Measurements from ENCODE around the gene ZMPSTE24.
"Not testable (repeated sequence)": the region's sequence is repeated elsewhere in the genome, so short reads cannot be mapped to it uniquely, and the experiment has no call there.

The ZMPSTE24 gene

GRCh38 chr1:40257688-40258444 is at the start of gene ZMPSTE24:
Gene ZMPSTE24 (plus strand): TSS chr1:40258236. CDS start chr1:40258272, 36 bp downstream.
- DNase-seq (ENCODE audit: low read depth in 2 of 3, low spot score in 2 of 3): peak; percentile 90 to 94 (median 92)

DNA sequence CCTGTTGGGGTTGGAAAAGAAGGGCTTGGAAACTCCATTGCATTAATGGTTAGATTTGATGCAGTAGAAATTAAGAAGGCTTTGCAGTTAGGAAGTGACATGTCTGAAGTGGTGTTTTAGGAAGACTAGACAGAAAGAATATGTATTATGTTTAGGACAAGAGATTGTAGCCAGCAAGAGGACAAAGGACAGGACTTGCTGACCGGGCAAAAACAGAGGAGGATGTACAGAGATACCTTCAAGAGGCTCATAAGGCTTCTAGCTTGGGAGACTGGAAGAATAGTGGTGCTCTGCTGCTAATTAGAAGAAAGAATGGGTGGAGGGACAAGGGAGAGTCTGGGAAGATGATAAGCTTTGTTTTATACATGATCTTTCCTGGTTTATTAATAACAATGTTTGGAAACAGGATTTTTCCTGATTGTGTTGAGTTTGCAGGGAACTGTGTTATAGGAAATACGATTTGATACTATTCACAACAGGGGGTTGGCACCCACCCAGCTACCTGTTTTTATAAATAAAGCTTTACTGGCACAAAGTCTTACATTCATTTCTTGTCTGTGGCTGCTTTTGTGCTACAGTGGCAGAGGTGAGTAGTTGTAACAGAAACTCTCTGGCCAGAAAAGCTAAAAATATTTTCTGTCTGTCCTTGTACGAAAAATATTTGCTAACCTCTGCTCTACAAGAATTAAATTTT is 47.4 kb upstream of the ZMPSTE24 start:
- DNase-seq (ENCODE audit: low read depth in 2 of 3, low spot score in 2 of 3): no peak

GRCh38 chr1:40218333-40218732 is 39.7 kb upstream of the ZMPSTE24 start:
- DNase-seq (ENCODE audit: low read depth in 2 of 3, low spot score in 2 of 3): no peak

DNA sequence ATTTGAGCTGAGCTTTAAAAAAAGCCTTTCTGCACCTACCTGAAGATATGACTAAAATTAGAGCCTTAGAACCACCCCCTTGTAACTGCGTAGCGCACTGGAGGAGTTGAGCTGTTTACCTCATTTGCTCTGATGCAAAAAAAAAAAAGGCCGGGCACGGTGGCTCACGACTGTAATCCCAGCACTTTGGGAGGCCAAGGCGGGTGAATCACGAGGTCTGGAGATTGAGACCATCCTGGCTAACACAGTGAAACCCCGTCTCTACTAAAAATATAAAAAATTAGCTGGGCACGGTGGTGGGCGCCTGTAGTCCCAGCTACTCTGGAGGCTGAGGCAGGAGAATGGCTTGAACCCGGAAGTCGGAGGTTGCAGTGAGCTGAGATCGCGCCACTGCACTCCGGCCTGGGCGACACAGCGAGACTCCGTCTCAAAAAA is 36.5 kb upstream of the ZMPSTE24 start:
- not testable (repeated sequence) for DNase-seq (ENCODE audit: low read depth in 2 of 3, low spot score in 2 of 3)

- no peak for DNase-seq (ENCODE audit: low read depth in 2 of 3, low spot score in 2 of 3)
These were observed 35.9 kb upstream of the ZMPSTE24 start for GRCh38 chr1:40221977-40222772.

- no peak for DNase-seq (ENCODE audit: low read depth in 2 of 3, low spot score in 2 of 3)
These were observed 34.0 kb upstream of the ZMPSTE24 start for GRCh38 chr1:40224040-40224439.

DNA sequence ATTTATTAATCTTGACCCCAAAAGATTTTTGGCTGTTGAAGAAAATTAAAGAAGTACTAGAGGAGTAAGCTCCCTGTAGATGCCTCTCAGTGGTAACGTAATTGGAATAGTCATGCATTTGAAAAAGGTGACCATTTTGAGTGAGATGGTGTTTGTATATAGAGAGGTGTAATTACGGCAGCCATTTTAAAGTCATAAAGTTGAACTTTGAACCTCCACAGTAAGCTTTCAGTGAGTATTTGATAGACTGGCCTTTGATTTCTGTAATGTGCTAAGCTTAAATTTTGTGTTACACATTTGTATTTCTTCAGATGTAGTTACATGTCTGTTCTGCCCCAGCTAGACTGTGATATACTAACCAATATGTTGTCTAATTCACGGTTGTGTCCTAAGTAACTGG is 31.8 kb upstream of the ZMPSTE24 start:
- no peak for DNase-seq (ENCODE audit: low read depth in 2 of 3, low spot score in 2 of 3)

DNA sequence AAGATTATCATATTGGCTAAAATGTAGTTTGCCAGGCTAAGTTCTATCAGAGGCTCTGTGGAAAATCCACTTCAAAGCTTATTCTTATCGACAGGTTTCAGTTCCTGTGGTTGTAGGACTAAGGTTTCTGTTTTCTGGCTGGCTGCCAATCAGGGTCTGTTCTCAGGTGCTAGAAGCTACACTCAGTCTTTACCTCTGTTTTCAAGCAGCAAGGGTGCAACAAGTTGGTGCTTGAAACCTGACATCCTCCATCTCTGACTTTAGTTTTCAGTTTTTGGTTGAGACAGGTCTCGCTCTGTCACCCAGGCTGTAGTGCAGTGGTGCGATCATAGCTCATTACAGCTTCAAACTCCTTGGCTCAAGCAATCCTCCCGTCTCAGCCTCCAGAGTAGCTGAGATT is 25.6 kb upstream of the ZMPSTE24 start:
- DNase-seq (ENCODE audit: low read depth in 2 of 3, low spot score in 2 of 3): peak in 2 of 3 experiments; percentile 22 to 60

- DNase-seq (ENCODE audit: low read depth in 2 of 3, low spot score in 2 of 3): no peak
These were observed 18.4 kb upstream of the ZMPSTE24 start for GRCh38 chr1:40239626-40240025.

- DNase-seq (ENCODE audit: low read depth in 2 of 3, low spot score in 2 of 3): no peak
These were observed 17.6 kb upstream of the ZMPSTE24 start for GRCh38 chr1:40240390-40240789.

DNA sequence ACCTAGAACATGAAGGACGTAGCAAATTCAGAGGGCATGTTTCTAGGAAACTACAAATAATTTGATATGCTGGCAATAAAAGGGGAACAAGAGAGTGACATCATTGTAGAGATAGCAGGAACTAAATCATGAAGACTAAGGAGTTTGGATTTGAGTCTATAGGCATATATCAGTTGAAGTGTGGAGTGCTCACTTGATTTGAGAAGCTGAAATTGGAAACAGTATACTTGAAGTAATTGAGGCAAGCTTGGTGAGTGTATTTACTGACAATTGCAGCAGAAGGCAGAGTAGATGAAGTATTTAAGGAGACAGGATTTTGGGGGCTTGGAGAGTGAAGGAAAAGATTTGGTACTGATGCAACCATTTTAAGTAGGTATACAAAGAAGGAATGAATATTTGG is 16.7 kb upstream of the ZMPSTE24 start:
- DNase-seq (ENCODE audit: low read depth in 2 of 3, low spot score in 2 of 3): no peak

DNA sequence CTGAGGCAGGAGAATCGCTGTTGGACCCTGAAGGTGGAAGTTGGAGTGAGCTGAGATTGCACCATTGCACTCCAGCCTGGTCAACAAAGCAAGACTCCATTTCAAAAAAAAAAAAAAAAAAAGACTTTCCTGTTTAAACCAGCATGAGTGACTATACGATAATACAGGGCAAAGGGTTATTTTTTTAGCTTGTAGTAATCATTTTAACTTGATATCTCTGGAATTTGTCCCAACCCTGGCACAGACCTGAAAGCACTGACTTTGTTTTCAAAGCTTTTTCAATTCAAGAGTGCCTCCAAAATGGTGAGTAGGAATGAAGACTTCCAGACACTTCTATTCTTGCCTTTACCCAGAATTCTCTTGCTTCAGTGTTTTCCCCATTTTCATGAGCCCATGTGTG is 14.7 kb upstream of the ZMPSTE24 start:
- no peak for DNase-seq (ENCODE audit: low read depth in 2 of 3, low spot score in 2 of 3)

DNA sequence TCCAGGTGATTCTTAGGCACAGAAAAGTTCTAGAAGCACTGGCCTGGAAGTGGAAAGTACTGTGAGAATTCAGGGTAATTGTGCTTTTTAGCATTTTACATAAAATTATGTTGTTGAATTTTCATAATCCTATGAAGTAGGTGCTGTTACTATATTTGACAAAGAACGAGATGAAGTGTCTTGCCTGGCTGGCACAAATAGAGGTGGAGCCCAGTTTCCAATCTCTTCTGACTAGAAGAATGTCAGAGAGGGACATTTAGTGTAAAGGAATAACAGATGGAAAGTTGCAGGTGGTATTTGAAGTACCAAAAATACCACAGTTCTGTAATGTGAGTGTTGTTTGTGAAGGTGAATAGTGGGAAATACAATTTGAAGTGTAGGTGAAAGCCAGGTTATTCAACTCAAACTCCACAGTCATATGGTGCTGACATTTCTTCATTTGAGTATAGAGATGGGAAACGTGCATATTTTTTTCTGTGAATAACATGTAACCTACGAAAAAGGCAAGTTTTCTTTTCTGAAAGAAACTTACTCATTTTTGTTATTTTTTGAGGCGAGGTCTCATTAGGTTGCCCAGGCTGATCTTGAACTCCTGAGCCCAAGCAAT is 13.8 kb upstream of the ZMPSTE24 start:
- no peak for DNase-seq (ENCODE audit: low read depth in 2 of 3, low spot score in 2 of 3)

GRCh38 chr1:40245686-40246085 is 12.3 kb upstream of the ZMPSTE24 start:
- no peak for DNase-seq (ENCODE audit: low read depth in 2 of 3, low spot score in 2 of 3)

- no peak for DNase-seq (ENCODE audit: low read depth in 2 of 3, low spot score in 2 of 3)
These were observed 10.4 kb upstream of the ZMPSTE24 start, which contains the start of gene TMCO2 for GRCh38 chr1:40247655-40248054. Gene TMCO2 (plus strand): TSS chr1:40247937. CDS start chr1:40247994, 57 bp downstream.

DNA sequence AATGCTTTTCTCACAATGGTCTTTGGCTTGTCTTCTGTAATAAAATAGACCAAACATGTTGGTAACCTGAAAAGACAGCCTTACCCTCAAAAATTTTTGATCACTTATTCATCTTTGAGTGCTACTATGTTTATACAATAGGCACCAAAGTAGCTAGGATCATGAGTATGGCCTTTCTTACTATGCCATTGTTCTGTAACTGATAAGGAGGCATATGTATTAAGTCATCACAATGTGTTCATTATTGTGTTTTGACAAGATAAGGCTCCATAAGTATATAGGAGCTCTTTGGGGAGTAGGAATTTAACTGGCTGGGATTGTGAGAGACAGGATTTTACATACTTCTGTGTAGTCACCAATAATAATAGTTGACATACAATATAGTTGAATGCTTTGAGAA is 9.6 kb upstream of the ZMPSTE24 start:
- DNase-seq (ENCODE audit: low read depth in 2 of 3, low spot score in 2 of 3): no peak

- DNase-seq (ENCODE audit: low read depth in 2 of 3, low spot score in 2 of 3): no peak
These were observed 6.6 kb upstream of the ZMPSTE24 start for GRCh38 chr1:40251456-40251855.

GRCh38 chr1:40252601-40253000 is 5.4 kb upstream of the ZMPSTE24 start:
- DNase-seq (ENCODE audit: low read depth in 2 of 3, low spot score in 2 of 3): no peak

GRCh38 chr1:40255231-40255630 is 2.8 kb upstream of the ZMPSTE24 start:
- DNase-seq (ENCODE audit: low read depth in 2 of 3, low spot score in 2 of 3): no peak

GRCh38 chr1:40256401-40257084 is 1.5 kb upstream of the ZMPSTE24 start:
- DNase-seq (ENCODE audit: low read depth in 2 of 3, low spot score in 2 of 3): no peak

GRCh38 chr1:40257313-40257687 is 736 bp upstream of the ZMPSTE24 start:
- DNase-seq (ENCODE audit: low read depth in 2 of 3, low spot score in 2 of 3): no peak
